Fibroblast of pulmonary artery (primary cell): ENCODE measurements around the gene TMEM175.

ENCODE experiments used
- DNase-seq: peaks from one replicate; pipeline ENCODE4 v3.0.0-alpha.2; 2010; ENCODE audit warnings: low read depth
- H3K4me3 ChIP-seq: replicated peaks from 2 replicates; pipeline ENCODE4 v1.5.1; 2011; ENCODE audit warnings: low read depth, mild to moderate bottlenecking, control low read depth, low read length, moderate library complexity
- TF ChIP-seq, protein P1 (sequence below): IDR thresholded peaks from 2 replicates; pipeline ENCODE4 v1.5.1; 2011; ENCODE audit warnings: mild to moderate bottlenecking, control low read depth, low read length, inconsistent platforms; ENCODE audit errors: missing control alignments

The TMEM175 gene

GRCh38 chr4:982291-982690 lies 50.0 kb downstream of the TMEM175 start:
- no peak for DNase-seq
- no peak overlapping the region for H3K4me3 ChIP-seq
- TF ChIP-seq, protein P1, sequence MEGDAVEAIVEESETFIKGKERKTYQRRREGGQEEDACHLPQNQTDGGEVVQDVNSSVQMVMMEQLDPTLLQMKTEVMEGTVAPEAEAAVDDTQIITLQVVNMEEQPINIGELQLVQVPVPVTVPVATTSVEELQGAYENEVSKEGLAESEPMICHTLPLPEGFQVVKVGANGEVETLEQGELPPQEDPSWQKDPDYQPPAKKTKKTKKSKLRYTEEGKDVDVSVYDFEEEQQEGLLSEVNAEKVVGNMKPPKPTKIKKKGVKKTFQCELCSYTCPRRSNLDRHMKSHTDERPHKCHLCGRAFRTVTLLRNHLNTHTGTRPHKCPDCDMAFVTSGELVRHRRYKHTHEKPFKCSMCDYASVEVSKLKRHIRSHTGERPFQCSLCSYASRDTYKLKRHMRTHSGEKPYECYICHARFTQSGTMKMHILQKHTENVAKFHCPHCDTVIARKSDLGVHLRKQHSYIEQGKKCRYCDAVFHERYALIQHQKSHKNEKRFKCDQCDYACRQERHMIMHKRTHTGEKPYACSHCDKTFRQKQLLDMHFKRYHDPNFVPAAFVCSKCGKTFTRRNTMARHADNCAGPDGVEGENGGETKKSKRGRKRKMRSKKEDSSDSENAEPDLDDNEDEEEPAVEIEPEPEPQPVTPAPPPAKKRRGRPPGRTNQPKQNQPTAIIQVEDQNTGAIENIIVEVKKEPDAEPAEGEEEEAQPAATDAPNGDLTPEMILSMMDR: no peak

DNA sequence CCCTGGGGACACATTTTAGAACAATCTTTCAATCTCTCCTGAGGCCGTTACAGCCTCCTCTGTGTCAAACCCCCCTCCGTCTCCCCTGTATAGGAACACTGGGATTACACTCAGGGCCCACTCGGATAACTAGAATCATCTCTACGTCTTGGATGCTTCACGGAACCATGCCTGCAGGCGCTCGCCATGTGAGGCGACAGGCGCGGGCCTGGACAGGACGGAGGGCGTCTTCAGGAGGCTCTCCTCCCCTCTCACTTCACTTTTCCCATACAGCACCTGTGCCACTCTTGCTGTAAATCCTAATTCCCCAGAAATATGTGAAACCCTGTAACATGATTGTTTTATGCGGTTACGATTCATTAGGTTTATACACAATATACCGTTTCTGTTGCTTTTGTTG lies 50.6 kb downstream of the TMEM175 start:
- TF ChIP-seq, protein P1: no peak
- no peak for DNase-seq
- H3K4me3 ChIP-seq: no peak overlapping the region

- no peak for DNase-seq
- no peak overlapping the region for H3K4me3 ChIP-seq
- TF ChIP-seq, protein P1: no peak
Observed at GRCh38 chr4:984336-985054, 52.2 kb downstream of the TMEM175 start.

GRCh38 chr4:985123-985830 lies 53.0 kb downstream of the TMEM175 start:
- H3K4me3 ChIP-seq: no peak overlapping the region
- TF ChIP-seq, protein P1: no peak
- peak; percentile 22 for DNase-seq

GRCh38 chr4:986428-986878 lies 54.2 kb downstream of the TMEM175 start:
- TF ChIP-seq, protein P1: no peak
- DNase-seq: no peak
- H3K4me3 ChIP-seq: peak overlapping the region; percentile 73

GRCh38 chr4:986879-987623 lies 54.8 kb downstream of the TMEM175 start, which contains the start of gene IDUA:
Gene IDUA, plus strand, starts transcription at chr4:987044. Its CDS starts 41 bp downstream, at chr4:987085.
- TF ChIP-seq, protein P1: peak; percentile 37
- DNase-seq: peak; percentile 59
- H3K4me3 ChIP-seq: peak within 1 kb of the TSS; percentile 73
